ENCODE data around the gene COL12A1.

The COL12A1 gene

GRCh38 chr6:75142721-75143120, 63.1 kb downstream of the COL12A1 start:
- no peak for DNase-seq

GRCh38 chr6:75135876-75136275, 70.0 kb downstream of the COL12A1 start:
- DNase-seq = no peak

GRCh38 chr6:75135450-75135849, 70.4 kb downstream of the COL12A1 start:
- DNase-seq = no peak

DNA sequence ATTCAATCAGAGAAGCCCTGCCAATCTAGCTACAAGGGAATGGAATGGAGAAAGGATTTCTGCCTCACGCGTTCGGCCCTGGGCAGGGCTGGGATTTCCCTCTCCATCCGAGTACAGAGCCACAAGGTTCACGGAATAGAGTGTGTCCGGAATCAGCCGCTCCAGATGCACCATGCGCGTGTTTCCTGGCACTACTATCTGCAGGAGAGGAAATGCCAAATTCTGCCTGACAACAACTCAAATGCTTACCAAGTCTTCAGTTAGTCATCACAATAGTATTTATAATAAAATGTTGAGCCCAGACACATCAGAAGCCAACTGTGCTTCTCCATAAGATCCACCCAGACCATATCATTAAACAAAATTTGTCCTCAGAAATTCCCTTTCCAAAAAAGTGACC, 75.1 kb downstream of the COL12A1 start:
- no peak for DNase-seq

DNA sequence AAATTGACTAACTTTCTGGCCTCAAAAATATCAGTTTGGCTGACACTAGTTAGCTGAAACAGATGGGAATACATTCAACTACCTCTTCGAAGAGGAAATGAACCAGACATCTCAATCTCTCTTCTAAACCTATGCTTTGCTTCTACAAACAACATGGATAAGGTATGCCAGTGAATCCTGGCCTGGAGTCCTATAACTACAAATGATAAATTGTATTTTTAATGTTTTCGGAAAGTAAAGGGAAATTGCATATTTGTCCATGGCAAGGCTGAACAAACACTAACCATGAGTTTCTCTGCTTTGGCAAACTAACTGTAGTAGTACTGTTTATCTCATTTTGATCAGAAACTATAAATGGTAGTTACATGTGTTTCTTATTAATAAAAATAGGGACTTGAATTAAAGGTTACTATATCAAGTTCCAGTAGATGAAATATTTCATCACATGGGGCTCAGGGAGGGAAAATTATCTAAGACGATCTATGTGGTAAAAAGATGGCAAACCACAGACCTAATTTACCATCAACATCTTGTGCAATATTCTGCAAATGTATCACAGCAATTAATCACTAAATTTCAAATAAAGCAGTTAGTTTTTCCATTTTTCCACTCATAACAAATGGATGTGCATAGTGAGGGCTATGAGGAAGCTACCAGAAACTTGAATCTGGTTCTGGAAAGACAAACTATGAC, 76.8 kb downstream of the COL12A1 start:
- no peak for DNase-seq

DNA sequence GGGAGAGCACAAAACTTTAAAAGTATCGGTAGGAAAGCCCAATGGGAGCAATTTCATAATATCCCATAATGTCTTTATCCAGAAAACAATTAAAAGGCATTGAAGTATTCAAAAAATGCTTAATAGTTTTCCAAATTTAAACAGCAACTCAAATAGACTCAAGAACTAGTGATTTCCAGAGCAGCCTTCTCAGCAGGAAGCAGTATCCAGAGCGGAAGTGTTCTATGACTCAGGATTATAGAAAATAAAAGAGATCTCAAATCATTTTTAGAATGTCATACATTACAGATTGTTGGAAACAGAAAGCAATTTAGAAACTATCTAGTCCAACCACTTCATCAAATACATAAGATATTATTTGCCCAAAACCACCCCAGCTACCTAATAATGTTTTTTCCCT, 79.3 kb downstream of the COL12A1 start:
- no peak for DNase-seq

DNA sequence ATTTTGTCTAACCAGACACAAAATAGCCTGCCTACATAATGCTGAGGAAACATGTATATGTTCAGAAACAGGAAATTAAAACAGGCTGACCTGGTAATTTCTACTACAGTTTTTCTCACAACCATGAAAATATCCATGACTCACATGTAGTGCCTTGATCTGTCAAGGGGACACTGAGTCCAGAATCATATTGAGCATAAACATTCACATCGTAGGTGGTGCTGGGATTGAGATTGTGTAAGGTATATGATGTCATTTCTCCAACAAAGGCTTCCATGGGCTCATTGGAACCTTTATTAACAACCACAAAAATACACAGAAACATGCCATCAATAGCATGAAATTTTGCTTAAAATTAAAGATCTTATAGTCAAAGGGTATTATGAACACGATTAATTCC, 80.9 kb downstream of the COL12A1 start:
- DNase-seq = no peak

- DNase-seq = no peak
Observed at GRCh38 chr6:75124085-75124484, 81.8 kb downstream of the COL12A1 start.

DNA sequence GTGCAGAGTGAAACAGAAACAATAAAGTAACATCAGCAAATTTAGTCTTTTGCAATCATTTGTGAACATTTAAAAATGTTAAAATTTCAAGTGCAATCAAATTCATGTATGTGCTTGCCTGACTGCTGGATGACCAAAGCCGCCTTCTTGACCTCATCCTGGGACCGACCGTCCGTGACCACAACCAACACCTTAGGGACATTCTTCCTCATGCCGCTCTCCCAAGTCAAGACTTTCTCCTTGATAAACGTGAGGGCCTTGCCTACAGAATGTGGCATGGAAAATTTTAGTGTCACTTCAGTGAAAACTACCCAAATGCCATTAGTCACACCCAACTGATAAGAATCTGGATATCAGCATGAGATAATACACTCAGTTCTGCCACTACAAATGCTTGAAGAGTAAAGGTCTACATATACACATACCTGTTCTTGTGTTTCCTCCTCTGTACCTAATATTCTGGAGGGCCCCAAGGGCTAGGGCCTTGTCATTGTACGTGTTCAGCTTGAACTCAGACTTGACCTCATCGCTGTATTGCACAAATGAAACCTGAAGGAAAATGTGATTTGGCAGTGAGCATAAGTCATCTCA, 86.8 kb downstream of the COL12A1 start:
- no peak for DNase-seq

- no peak for DNase-seq
Observed at GRCh38 chr6:75117701-75118100, 88.2 kb downstream of the COL12A1 start.

GRCh38 chr6:75116946-75117345, 88.9 kb downstream of the COL12A1 start:
- DNase-seq = no peak

DNA sequence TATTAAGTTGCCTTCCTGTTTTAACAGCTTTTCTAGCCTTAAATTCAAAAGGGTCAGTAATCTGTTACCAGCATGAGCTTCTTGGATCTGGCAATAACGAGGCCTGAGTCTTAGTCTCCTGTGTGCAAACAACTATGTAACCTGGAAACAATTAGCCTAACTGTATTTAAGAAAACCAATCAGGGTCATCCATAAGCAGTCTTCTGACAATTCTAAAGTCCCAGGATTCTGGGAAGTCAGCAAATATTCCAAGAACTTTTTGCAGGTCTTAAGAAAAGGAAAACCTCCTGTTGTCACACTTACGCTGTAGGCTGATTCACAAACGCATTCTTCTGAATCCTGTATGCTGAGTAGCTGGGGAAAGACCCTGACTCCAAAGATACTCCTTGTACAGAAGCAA, 90.4 kb downstream of the COL12A1 start:
- no peak for DNase-seq

GRCh38 chr6:75114806-75115205, 91.0 kb downstream of the COL12A1 start:
- DNase-seq = no peak

- DNase-seq = no peak
Observed at GRCh38 chr6:75114195-75114594, 91.7 kb downstream of the COL12A1 start.

DNA sequence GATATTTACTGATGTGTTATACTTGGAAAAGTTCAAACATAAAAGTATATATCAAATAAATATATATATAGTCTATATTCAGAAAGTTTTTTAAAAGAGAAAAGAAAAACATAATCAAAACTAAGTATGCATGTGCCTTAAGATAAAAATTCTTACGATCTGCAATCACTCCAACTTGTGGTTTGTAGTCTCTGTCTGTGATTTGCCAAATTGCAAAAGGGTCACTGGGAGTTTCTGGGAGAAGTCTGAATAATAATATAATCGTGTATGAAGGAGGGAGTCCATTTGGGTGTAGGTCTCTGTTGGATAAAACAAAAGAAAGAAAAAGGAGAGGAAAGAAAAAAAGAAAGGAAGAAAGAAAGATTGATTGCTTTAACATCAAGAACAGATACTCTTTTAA, 92.4 kb downstream of the COL12A1 start:
- DNase-seq = no peak

GRCh38 chr6:75109765-75110164, 96.1 kb downstream of the COL12A1 start:
- DNase-seq = no peak

GRCh38 chr6:75109022-75109421, 96.8 kb downstream of the COL12A1 start:
- no peak for DNase-seq

DNA sequence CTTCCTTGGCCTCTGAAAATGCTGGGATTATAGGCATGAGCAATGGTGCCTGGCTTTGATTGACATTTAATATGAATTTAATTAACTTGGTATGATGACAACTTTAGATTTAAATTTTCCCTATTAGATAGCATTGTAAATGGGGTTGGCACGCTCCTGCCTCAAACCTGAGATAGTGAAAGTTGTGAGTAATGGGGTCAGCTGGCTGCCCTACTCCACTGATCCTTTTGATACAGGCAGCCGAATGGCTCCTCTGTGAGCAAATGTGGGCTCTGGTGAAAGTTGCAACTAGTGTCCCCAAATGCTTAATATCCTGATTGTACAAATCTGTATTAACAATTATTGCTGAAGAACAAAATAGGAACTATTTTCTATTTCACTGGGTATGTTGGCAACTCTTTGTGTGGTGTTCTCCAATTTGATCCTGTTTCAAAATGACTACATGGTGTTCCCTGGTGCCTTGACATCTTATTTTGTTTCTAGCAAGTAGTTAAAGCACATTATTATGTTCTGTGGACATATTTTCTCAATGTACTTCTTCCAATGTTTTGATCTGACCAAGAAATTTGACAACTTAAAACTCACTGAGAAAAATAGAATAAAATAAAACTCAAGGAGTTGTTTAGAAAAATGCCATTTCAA, 97.4 kb downstream of the COL12A1 start:
- no peak for DNase-seq

DNA sequence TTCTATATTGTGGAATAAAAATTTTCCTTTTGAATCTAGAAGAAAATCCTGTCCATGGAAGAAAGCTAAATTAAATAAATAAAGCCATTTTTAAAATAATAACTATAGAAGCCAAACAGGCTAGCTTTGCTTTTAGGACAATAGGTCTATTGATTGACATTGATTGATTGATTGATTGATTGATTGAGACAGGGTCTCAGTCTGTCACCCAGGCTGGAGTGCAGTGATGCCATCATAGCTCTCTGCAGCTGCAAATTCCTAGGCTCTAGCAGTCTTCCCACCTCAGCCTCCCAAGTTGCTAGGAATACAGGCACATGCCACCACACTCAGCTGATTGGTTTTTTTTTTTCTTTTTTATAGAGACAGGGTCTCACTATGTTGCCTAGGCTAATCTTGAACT, 97.9 kb downstream of the COL12A1 start:
- DNase-seq = no peak

DNA sequence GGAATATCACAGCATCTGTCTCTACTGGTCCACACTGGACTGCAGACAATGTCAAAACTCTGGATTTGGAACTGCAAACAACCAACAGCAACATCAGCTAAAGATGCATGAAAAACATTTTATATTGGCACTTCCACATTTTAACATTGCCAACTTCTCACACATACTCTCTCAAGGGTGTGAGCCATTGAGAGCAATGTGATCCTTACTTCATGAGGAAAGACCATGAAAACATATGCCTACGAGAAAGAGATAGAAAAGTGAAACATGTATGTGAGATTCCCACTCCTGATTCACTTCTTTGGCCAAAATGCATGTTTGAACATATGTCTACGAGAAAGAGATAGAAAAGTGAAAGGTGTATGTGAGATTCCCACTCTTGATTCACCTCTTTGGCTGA, 99.4 kb downstream of the COL12A1 start:
- DNase-seq = no peak

DNA sequence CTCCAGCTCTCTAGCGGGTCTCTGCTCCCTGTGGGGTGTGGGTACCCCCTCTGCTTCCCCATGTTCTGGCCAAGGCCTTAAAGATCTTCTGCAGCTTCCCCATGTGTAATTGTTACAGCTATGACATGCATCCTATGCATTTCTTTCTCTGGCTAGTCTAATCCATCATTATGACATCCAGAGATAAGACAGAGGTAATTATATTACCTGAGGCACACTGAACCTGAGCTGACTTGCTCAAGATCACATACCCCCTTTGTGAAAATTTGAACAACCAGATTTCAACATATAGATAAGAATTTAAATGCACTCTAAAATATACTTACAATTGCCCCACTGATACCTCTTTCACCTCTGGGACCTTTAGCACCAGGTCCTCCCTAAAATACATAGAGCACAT, 102.4 kb downstream of the COL12A1 start:
- no peak for DNase-seq

DNA sequence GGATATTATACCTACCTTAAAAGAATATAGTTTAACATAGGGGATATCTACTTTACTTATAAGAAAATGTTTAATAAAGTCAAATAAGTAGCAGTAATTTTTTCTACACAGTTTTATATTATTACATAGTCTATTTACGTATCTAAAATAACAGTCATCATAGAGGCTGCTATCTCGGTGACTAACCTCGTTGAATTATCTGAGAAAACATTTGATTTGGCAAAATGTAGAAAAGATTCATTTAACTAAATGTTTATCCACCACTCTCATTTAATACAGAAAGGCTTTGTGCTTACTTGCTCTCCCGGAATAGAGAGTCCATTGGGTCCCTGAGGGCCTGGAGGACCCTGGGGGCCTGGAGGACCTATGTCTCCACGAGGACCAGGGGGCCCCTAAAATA, 103.6 kb downstream of the COL12A1 start:
- DNase-seq = no peak

DNA sequence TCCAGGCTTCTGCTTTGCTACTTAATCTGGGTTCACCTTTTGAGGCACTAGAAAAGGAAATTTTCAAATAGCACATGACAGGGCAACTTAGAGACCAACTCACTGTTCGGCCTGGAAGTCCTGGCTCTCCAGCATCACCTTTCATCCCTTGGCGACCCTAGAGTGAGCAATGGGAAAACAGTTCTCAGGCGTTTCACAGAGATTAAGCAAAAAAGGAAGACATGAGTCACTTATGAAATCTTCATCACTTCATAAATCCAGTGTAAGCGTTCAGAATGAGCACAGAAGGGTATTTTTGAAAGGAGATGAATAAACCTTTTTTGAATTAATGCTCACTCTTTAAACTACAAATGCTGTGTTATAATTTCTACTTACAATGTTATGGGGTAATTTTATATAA, 104.0 kb downstream of the COL12A1 start:
- no peak for DNase-seq

DNA sequence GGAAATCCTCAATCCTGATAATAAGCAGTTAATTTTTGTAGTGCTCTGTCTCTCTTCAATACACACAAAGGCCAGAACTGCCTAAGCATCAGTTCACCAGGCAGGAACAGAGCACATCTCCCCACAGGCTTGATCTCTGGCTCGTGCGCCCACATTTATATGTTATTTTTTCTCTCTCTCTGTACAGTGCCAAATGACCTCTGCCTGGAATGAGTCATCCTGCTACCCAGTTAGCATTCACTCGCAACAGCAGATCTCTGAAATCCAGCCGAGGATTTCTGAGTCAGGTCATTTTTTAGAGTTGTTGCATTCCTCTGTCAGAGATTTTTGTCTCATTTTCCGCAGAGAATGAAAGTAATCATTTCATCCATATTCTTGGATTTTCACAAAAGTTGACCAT, 107.1 kb downstream of the COL12A1 start:
- no peak for DNase-seq

DNA sequence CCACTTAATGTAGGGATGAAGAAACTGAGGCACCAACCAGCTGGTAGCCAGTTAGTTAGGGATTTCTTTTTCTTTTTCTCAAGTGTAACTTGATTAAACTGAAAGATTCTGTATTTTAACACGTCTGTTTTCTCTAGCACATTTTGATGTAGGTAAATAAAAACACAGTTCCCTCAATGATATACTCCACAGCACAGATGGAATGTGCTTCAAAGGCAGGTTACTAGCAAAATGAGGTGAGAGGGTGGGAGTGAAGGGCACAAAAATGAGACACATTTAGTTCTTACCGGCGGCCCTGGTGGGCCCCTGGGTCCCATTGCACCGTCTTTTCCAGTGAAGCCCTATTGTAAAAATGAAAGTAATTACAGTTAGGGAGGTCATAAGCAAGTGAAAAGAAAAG, 108.9 kb downstream of the COL12A1 start:
- DNase-seq = no peak
